Embryonic facial prominence (tissue), 1 donor: ENCODE results near the gene PRMT9.

ENCODE experiments used
- DNase-seq: peaks from one replicate; pipeline ENCODE4 v3.0.0-alpha.2; 2016; ENCODE audit errors: extremely low spot score

PRMT9 gene

DNA sequence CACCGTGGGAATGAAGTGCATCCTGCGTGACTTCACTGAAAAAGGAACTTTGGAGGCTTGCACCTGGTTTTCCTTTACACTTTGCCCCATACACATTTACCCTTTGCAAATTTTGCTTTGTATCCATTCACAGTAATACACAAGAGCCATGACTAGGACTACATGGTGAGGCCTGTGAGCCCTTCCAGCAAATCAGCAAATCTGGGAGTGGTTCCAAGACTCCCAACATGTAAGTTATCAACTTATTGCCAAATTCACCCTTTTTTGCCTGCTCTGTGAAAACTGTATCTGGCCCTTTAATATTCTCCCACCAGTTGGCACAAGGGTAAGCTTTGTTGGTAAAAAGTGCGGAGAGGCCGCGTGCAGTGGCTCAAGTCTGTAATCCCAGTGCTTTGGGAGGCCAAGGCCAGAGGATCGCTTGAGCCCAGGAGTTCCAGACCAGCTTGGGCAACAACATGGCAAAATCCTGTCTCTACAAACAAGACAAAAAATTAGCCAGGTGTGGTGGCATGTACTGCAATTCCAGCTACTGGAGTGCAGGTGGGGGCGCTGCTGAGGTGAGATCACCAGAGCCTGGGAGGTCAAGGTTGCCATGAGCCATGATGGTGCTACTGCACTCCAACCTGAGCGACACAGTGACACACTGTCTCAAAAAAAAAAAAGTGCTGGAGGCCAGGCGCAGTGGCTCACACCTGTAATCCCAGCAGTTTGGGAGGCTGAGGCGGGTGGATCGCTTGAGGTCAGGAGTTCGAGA, 5.0 kb downstream of the PRMT9 start:
- DNase-seq, result no peak

DNA sequence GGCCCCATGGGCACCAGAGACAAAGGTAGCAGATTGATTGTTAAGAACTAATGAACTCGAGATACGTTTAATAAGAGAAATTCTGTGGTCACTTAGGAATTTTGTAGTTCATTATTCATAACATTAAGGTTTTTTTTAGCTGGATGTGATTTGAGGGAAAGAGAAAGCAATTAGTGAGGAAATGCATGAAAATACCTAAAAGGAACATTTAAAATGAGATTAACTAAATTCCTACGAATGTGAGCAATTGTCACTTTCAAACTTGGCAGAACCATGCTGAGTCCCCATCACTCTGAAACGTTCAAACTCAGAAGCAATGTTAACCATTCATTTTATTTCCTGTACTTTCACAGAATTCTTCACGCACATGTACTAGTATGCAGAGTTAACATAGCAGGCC, 5.9 kb downstream of the PRMT9 start:
- no peak for DNase-seq

DNA sequence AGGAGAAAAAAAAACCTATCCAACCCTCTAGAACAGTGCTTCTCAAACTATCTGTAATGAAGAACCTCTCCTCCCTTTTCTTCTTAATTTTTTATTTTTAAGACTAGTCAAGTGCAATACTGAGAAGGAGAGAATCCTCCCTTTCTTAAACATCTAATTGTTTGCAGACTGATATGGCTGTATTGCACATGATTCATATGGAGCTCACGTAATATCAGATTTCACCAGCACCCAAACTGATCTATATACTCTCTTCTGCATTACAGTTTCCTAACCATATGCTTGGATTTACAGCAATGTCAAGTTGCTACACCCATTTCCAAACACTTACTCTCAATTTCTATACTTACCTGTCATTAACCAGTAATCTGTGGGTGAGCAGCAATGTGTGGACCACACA, 9.5 kb downstream of the PRMT9 start:
- DNase-seq, result no peak

DNA sequence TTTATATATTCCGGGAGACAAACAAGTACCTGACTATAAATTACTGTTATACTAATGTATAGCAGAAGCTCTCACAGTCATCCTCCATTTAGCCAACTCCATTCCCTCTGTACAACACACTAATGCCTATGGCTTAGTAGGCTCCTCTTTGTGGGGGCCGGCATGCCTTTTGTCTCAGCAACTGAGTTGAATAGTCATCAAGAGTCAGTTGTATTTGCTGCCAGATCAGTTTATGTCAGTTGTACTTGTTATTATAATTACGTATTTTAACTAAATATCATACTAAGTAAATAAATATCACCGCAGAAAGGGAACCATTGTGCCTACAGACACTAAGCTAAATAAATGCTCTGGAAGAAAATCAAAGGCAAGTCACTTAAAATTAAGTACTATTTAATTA, 9.9 kb downstream of the PRMT9 start:
- no peak for DNase-seq

DNA sequence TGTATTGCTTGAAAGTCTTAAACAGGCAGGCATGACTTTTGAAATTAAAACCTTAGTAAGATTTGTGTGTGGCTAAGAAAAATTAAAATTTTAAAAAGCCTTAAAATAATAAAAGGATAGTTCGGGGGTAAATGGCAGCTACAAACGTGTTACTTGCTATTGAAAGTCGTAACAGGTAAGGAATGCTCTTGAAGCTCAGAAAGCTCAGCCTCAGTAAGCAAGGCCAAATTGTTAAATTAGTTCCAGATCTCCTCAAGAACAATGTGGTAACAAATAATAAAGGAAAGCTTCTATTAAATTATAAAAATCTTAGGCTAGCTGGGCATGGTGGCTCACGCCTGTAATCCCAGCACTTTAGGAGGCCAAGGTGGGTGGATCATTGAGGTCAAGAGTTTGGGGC, 25.5 kb downstream of the PRMT9 start:
- DNase-seq, result no peak

DNA sequence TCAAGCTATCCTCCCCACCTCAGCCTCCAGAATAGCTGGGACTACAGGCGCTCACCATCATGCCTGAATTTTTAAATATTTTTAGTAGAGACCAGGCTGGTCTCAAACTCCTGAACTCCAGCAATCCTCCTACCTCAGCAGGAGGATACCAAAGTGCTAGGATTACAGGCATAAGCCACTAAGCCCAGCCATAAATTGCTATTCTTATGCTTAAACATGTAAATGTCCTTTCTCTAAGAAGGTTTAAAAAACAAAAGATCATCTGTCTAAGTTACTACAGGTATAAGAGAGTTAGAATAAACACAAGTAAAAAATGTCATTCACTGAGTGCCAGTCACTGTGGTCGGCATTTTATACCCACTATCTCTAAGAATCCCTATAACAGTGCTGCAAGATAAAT, 28.3 kb downstream of the PRMT9 start:
- DNase-seq, result no peak

DNA sequence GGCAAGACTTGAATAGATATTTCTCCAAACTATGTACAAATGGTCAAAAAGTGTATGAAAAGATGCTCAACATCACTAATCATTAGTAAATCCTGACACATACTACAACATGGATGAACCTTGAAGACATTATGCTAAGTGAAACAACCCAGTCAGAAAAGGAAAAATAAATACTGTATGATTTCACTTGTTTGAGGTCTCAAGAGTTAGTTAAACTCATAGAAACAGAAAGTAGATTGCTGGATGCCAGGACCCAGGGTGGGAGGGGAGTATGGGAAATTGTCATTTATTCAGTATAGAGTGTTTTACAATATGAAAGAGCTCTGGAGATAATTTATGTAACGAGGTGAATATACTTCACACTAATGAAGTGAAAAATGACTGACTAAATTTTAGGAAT, 32.4 kb downstream of the PRMT9 start:
- no peak for DNase-seq

DNA sequence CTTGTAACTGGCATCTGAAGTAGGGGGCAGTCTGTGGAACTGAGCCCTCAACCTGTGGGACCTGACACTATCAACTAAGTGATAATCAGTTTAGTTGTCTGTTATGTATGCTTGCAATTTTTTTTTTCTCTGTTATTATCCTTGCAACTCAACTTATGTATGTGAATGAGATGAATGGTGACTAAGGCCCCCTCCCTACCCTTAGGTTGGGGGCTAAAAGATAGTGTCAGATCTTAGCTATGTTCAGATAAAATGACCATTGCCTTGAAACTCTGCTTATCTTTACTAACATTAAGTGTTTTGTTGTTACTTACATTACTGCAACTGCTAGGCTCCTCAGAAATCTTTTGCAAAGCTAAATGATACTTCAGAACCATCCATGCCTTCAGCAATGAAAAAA, 35.3 kb downstream of the PRMT9 start:
- DNase-seq, result no peak

DNA sequence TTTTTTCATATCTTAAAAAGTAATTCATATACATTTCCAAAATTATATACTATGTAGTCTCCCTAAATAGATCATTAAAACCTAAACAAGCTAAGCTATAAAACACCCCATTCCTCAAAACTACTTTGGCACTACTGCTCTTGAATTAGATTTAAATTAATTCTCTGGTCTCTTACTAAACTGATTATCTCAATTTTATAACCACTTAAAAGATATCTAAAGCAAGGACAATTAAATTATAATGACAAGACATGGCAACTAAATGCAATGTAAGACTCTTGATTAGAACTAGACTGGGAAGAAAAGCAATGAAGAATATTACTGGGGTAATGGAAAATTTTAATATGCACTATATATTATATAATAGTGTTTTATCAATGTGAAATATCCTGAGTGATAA, 38.9 kb downstream of the PRMT9 start:
- no peak for DNase-seq

DNA sequence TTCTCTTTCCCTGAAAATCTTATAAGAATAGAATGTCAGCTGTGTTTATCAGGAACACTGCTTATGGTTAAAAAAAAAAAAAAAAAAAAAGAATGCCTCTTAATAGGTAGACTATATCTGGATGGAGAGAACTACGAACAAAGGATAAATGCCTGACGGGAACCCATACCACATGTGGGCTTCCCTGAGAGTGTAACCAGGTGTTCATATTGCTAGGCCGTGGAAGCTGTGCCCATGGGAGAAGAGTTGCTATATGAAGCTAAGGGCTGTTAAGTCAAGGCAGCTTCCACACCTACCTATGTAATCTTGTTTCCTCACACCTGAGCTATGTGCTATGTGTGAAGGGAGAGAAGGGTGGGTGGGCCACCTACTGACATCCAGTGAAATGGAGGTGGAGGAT, 39.5 kb downstream of the PRMT9 start:
- no peak for DNase-seq

DNA sequence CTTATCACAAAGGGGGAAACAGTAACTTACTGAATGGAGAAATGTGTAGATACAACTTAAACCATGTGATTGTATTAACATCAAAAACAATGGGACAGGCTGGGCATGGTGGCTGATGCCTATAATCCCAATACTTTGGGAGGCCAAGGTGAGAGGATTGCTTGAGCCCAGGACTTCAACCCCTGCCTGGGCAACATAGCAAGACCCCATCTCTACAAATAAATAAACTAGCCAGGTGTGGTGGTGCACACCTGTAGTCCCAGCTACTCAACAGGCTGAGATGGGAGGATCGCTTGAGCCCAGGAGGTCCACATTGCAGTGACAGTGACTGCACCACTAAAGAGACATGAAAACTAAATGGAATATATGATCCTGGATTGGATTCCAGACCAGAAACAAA, 40.3 kb downstream of the PRMT9 start:
- no peak for DNase-seq

DNA sequence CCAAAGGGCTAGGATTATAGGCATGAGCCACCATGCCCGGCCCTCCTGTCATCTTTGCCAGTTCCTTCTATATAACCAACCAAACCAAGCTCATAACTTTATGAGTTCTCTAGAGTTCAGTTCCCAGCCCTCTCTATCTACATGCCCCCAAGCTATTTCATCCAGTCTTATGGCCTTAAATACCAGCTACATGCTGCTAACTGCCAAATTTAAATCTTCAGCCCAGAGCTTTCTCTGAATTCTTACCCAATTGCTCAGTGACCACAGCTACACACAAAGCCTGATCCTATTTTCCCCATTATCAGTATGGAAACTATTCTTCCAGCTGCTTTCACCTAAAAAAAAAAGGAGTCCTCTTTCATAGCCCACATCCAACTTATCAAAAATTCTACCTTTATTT, 43.6 kb downstream of the PRMT9 start:
- no peak for DNase-seq

DNA sequence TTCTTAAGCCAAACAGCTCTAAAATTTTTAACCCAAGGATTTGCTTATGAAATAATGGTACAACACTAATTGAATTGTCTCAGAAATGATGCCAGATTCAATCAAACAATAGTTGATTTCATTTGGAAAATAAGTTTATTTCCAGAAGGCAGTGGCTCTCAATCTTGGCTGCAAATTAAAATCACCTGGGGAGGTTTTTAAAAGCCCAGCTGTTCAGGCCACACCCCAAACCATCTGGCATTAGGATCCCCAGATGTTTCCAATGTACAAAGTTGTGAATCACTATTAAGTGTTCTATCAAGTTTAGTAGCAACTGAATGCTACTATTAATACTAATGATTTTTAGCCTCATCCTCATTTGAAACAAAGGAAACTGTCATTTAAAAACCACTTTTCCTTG, 44.6 kb downstream of the PRMT9 start:
- DNase-seq, result no peak

DNA sequence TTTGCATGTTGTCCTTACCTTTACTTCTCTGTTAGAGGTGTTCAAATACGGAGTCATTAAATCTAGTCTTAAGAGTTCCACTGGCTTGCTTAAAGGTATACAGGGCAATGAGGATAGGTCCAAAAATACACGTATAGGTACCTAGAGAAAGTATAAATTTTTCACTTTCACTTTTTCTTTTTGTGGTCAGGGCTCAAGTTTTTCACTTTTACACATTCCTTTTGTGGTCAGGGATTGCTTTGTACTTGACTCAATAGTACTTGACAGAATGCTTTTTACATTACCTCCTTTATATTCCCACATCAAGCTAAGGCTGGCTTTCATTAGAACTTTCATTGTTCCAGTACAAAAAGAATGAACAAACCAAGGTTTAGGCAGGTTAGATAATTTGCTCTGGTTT, 45.0 kb downstream of the PRMT9 start:
- DNase-seq, result no peak

DNA sequence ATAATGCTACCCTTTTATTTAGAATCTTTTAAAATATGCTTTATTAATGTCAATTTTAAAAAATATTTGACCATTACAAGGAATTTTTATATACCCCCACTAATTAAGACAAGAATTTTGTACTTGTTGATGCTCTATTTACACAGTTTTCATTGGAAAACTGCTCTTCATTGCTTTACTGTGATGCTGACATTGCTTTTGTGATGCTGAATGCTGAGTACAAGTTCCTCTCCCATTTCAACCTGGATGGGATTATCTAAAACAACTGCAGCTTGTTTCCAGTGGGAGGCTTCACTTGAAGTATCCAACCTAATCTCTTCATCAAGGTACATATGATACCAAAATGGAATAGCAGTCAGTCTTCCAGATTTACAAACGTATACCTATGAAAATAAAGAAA, 45.6 kb downstream of the PRMT9 start:
- no peak for DNase-seq

DNA sequence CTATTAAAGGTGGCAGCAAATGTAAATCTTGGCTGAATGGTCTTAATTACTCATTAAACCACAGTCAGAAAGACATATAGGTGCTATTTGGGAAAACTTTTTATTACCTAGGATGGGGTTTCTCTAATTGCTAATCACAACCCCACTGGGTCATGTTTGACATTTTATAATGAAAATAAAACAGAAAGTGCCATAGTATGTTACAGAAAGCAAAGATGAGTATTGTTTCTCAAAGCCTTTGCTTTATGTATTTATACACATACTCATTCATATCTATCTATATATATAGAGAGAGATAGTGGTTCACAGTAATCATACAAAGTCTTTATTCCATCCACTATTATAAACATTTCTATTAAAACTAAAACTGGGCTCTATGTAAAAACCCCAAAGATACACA, 48.6 kb downstream of the PRMT9 start:
- no peak for DNase-seq

DNA sequence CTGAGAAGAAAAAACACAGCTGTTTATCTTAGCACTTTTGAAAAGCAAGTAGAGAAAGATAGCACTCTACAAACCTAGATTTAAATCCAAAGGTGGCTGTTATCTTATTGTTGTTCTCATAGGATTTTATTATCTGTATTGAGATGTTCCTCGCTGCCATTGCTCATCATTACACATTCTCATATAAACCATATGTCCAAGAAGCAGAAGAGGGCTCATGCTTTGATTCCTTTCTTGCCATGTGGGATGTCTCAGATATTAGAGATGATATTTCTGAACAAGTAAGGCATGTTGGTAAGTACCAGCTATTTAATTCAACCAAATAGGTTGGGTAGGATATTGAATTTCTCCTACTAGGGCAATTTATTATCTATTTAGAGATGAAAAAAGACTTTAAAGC, 50.3 kb downstream of the PRMT9 start:
- DNase-seq, result no peak

DNA sequence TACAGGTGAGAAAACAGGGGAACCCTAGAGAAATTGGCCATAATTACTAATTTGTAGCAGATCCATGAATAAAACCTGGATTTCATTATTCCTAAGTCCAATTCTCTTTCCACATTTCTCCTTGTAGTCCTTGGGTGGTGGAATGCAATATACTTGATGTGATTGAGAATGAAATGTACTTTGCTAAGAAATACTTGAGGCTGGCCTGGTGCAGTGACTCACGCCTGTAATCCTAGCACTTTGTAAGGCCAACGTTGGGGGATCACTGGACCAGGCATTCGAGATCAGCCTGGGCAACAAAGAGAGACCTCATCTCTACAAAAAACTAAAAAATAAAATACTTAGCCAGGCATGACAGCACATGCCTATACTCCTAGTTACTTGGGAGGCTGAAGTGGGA, 50.9 kb downstream of the PRMT9 start:
- DNase-seq, result no peak

DNA sequence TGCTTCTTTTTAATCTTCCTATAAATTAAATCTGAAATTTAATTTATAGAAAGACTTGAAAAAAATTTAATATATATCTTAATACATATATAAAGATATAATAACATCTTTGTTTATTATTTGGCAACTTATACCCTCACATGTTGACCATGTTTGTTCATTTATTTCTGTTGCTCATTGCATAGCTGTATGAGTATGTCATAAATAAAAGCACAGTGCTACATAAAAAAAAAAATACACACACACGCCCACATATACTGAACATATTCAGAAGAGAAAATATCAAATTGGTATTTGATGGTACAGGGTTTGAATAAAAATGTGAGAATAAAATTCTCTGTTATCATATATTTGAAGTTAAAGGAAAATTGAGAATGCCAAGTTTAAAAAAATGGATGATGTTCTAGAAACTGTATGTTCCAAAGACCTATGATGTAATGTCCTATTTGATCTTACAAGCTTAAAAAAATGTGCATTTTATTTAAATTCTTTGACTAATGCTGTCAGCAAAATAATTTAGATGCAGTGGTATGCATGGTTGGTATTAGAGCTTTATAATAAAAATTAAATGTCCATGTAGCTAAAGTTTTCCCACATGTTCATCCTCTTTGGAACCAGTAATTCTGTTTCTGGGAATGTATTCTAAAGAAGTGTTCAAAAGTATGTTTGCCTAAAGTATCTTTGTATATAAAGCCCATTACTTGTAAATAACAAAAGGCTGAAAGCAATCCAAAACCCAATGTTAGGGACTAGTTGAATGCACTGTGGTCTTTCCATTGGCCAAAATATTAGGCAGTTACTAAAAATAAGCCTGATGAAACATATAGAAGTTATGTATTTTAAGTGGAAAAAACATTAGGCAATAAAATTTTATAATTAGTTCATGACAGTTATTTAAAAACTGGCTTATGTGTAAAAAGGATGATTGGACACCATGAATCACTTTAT, 53.9 kb downstream of the PRMT9 start:
- DNase-seq, result no peak

DNA sequence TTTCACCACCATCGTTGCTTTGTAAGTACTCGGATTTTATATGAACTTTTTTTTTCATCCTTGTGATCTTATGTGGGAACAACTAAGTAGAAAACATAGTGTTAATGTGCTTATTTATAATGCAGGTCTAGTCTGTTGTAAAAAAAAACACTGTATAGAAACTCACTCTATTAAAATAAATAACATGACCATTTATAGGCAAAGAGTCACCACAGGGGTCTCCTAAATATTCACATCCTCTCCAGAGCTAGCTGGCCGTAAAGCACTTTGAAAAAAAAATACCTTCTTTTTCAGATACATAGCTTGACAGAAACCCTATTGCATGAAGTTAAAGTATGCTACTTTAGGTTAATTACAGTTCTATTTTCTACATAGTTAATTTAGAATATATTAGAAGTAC, 55.5 kb downstream of the PRMT9 start:
- DNase-seq, result no peak

DNA sequence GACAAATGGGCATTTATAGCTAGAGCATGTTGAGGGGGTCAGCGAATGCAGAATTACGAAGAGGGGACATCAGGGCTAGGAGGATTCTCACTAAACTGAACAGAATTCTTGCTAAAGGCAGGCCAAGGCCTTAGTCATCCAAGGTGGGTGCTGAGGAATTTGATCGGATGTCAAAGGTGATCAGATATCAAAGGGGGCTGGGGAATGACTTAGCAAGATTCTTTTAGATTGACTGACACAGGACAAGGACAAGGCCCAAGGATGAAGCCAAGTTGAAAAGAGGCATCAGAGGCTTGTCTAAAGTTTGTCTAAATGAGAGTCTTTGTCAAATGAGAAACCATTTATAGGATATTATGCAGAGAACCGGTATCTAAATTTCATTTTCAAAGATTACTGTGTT, 57.1 kb downstream of the PRMT9 start:
- DNase-seq, result no peak

DNA sequence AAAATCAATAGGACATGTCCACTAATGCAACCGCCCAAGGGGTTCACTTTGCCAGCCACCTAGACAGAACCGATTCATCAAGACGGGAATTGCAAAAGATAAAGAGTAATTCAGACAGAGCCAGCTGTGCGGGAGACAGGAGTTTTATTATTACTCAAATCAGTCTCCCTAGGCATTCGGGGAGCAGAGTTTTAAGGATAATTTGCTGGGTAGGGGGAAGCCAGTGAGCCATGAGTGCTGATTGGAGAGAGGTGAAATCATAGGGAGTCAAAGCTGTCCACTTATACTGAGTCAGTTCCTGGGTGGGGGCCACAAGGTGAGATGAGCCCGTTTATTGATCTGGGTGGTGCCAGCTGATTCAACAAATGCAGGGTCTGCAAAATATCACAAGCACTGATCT, 58.2 kb downstream of the PRMT9 start:
- no peak for DNase-seq

DNA sequence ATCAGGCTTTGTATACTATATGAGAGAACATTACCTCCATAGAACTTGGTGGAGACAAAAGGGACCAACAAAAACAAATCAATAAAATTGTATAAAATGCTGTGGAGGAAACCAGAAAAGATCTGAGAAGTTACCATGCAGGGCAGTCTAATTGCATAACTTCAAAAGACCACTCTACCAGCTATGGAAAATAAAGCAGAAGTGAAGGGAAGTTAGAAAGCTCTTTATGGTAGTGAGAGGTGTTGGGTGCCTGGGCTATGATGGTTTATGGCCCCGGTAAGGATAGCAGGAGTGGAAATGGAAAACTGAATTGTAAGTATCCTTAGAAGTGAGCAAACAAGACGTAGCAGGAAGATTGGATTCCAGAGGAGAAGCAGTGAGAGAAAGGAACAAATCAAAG, 63.6 kb downstream of the PRMT9 start:
- no peak for DNase-seq
